ENCODE data around the gene AHSG. TPM values are rescaled to one million over a fixed set of nuclear protein-coding genes. Genes with fewer than 3 reads are reported as not detected.

Gene AHSG
- total RNA-seq, 4 donors from 2014 or later, result 1.1 to 3.6 TPM; not detected in 2

DNA sequence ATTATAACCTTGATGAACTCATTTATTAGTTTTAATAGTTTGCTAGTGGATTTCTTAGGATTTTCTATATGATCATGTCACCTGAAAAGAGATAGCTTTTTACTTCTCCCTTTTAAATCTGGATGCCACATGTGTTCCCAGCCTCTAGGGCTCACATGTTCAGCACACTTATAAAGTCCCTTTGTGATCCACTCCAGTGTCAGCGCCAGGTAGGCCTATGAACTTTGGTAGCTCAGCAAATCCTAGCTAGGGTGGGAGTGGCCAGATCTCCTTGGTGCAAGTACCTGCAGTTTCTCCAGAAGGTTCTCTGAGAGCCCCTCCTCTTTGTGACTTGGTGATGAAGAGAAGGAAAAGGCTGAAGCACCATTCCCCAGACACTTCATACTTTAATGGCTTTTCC, 36.0 kb downstream of the AHSG start:
- in situ Hi-C loops (cut with MboI; ENCODE audit: low sequenced_read_pairs in 4 of 4) (no loop called here), intact Hi-C loops (cut with DNase I; ENCODE audit: low total_unique reads) (no loop called here)
- no peak for ATAC-seq

DNA sequence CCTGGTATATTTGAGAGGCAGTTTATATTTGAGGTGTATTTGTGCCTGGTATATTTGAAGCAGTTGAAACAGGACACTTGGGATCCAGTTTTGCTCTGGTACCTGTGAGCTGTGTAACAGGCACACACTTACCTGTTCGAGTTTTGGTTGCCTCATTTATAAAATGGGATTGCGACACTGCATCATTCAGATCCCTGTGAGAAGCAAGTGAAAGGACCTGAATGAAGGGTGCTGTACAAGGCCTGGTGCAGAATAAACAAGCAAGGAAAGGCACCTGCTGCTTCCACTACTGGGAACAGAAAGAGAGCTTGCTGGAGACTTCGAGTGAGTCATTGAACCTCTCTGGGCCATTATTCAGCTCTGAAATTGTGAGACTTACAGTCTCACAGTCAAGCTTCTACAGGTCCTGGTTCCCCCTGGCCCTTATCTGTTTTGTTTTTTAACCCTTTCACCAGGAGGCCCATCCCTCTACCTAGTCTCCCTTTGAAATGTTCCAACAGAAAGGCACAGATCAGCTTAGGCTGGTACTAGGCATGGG, 38.9 kb downstream of the AHSG start:
- in situ Hi-C loops (cut with MboI; ENCODE audit: low sequenced_read_pairs in 4 of 4), result no loop called here
- TF ChIP-seq CTCF (IDR thresholded peaks at IDR 0.05 in 4 of 5, conservative IDR thresholded peaks at IDR 0.05 in 1 of 5) (no peak), POLR2A (IDR thresholded peaks at IDR 0.05) (no peak)
- no peak overlapping the region for H3K4me3 ChIP-seq
- no peaks in the 10 kb centered on the region for H3K36me3 ChIP-seq
- ATAC-seq (no peak), DNase-seq (no peak)
- no peaks in the 10 kb centered on the region for H3K4me1 ChIP-seq
- H3K27me3 ChIP-seq, result no peaks in the 10 kb centered on the region
- H3K27ac ChIP-seq, result no peak overlapping the region
- intact Hi-C loops (cut with DNase I; ENCODE audit: low total_unique reads), result no loop called here
- no peaks in the 10 kb centered on the region for H3K9me3 ChIP-seq

More for the DNA sequence above, 36.0 kb downstream of the AHSG start:
- Histone ChIP-seq H3K4me1 (no peaks in the 10 kb centered on the region), H3K36me3 (no peaks in the 10 kb centered on the region), H3K27ac (no peak overlapping the region), H3K27me3 (no peaks in the 10 kb centered on the region), H3K9me3 (no peaks in the 10 kb centered on the region), H3K4me3 (no peak overlapping the region)
- TF ChIP-seq CTCF (IDR thresholded peaks at IDR 0.05 in 4 of 5, conservative IDR thresholded peaks at IDR 0.05 in 1 of 5) (no peak), POLR2A (IDR thresholded peaks at IDR 0.05) (no peak)
- no peak for DNase-seq

GRCh38 chr3:186653080-186653707, 40.3 kb downstream of the AHSG start:
- Histone ChIP-seq H3K27me3 (no peaks in the 10 kb centered on the region), H3K4me1 (no peaks in the 10 kb centered on the region), H3K27ac (no peak overlapping the region), H3K9me3 (no peaks in the 10 kb centered on the region), H3K4me3 (no peak overlapping the region), H3K36me3 (no peaks in the 10 kb centered on the region)
- in situ Hi-C loops (cut with MboI; ENCODE audit: low sequenced_read_pairs in 4 of 4), result no loop called here
- DNase-seq, result no peak
- ATAC-seq, result no peak
- intact Hi-C loops (cut with DNase I; ENCODE audit: low total_unique reads), result no loop called here
- TF ChIP-seq POLR2A (IDR thresholded peaks at IDR 0.05), result no peak
- TF ChIP-seq CTCF (IDR thresholded peaks at IDR 0.05 in 4 of 5, conservative IDR thresholded peaks at IDR 0.05 in 1 of 5), result no peak

DNA sequence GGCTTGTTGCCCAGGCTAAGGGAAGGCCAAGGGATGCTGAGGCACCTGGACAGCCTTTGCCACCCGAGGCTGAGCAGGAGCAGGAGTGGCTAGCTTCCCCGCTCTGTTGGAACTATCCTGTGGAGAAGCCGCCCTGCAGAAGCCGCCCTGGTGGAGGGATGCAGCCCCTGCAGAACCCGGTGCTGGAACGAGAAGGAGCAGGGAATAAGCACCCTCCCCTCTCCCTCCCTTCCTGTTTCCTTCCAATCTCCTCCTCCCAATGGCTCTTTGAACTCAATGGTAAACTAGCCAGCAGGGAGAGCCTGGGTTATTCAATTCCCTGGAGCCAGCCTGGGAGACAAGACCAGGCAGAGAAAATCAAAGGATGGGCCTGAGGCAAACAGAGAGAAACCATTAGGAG, 41.1 kb downstream of the AHSG start:
- TF ChIP-seq CTCF (IDR thresholded peaks at IDR 0.05 in 4 of 5, conservative IDR thresholded peaks at IDR 0.05 in 1 of 5) (no peak), POLR2A (IDR thresholded peaks at IDR 0.05) (no peak)

More for the DNA sequence above, 41.1 kb downstream of the AHSG start:
- ATAC-seq (no peak), DNase-seq (no peak)
- Histone ChIP-seq H3K27me3 (no peaks in the 10 kb centered on the region), H3K4me1 (no peaks in the 10 kb centered on the region), H3K4me3 (no peak overlapping the region), H3K36me3 (no peaks in the 10 kb centered on the region), H3K9me3 (no peaks in the 10 kb centered on the region), H3K27ac (no peak overlapping the region)
- in situ Hi-C loops (cut with MboI; ENCODE audit: low sequenced_read_pairs in 4 of 4), result no loop called here
- intact Hi-C loops (cut with DNase I; ENCODE audit: low total_unique reads), result no loop called here

All from gastrocnemius medialis (tissue), 4 donors.